GM06990 (cell line): ENCODE results near the gene PPP2R2C.

Source experiments
- DNase-seq: peaks from one replicate; pipeline ENCODE4 v3.0.0-alpha.2; 2011; ENCODE audit not compliant: insufficient read length; ENCODE audit errors: extremely low read depth
- H3K27me3 ChIP-seq: replicated peaks from 2 replicates; pipeline ENCODE4 v1.6.0; 2011; ENCODE audit warnings: low read length; ENCODE audit not compliant: control insufficient read depth, insufficient read depth
- H3K36me3 ChIP-seq: 2 replicates; pipeline ENCODE4 v1.5.1; 2011; ENCODE audit warnings: low read length; ENCODE audit not compliant: control insufficient read depth, insufficient read depth
- H3K4me3 ChIP-seq: replicated peaks from 2 replicates; pipeline ENCODE4 v1.5.1; 2011; ENCODE audit warnings: low read depth, mild to moderate bottlenecking, control low read depth, low read length
- TF ChIP-seq, protein P1 (sequence below): IDR thresholded peaks from 2 replicates; pipeline ENCODE4 v1.5.1; 2011; ENCODE audit warnings: low read length, control low read depth, mild to moderate bottlenecking, inconsistent platforms; ENCODE audit not compliant: insufficient read depth, poor library complexity, severe bottlenecking

The PPP2R2C gene

DNA sequence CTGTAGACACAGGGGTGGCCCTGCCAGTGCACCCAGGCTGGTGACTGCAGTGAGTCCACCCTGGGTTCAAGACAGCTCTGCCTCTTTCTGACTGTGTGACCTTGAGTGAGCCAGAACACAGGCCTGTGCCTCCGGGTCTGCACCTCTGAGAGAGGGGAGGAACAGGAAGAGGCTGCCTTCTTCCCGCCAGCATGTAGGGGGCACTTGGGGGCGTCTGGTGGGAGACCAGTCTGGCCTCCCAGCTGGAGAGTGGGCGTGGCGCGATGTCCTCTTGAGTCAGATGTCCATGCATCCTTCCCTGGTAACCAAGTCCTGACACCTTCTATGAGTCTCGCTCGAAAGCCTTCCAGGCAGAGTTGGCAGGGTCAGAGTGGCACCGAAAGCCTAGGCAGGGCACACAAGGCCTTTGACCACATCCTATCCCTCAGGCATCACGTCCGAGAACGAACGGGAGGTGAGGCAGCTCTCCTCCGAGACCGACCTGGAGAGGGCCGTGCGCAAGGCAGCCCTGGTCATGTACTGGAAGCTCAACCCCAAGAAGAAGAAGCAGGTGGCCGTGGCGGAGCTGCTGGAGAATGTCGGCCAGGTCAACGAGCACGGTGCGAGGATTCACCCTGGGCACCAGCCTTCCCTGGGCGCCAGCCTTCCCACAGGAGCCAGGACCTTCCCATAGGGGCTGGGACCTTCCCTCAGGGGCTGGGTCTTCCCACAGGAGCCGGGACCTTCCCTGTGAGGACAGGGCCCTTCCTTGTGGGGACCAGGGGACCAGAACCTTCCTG, 181.5 kb downstream of the PPP2R2C start:
- TF ChIP-seq, protein P1, sequence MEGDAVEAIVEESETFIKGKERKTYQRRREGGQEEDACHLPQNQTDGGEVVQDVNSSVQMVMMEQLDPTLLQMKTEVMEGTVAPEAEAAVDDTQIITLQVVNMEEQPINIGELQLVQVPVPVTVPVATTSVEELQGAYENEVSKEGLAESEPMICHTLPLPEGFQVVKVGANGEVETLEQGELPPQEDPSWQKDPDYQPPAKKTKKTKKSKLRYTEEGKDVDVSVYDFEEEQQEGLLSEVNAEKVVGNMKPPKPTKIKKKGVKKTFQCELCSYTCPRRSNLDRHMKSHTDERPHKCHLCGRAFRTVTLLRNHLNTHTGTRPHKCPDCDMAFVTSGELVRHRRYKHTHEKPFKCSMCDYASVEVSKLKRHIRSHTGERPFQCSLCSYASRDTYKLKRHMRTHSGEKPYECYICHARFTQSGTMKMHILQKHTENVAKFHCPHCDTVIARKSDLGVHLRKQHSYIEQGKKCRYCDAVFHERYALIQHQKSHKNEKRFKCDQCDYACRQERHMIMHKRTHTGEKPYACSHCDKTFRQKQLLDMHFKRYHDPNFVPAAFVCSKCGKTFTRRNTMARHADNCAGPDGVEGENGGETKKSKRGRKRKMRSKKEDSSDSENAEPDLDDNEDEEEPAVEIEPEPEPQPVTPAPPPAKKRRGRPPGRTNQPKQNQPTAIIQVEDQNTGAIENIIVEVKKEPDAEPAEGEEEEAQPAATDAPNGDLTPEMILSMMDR, result no peak
- no peaks in the 10 kb centered on the region for H3K27me3 ChIP-seq
- peaks cover 2% of the 10 kb centered on the region; the same call in 1 of the 2 replicates for H3K36me3 ChIP-seq
- no peak for DNase-seq
- no peak overlapping the region for H3K4me3 ChIP-seq

DNA sequence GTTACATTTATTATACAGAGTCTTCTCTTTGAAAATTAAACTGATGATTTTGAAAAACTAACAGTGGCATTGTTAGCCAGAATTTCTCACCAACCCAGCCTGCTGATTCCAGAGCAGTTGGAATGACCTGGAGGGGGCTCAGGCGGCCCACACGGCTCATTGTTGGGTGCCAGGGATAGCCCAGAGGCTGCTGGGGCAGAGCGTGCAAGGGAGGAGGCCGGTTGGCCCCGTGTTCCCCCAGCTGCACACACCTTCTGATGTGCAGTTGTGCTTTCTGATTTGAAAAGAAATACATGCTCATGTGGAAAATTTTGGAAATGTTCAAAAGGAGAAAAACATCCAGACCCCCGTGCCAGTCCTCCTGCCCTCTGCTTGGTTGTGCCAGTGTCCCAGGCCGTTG, 182.2 kb downstream of the PPP2R2C start:
- Histone ChIP-seq H3K4me3 (no peak overlapping the region), H3K27me3 (no peaks in the 10 kb centered on the region), H3K36me3 (peaks cover 2% of the 10 kb centered on the region; the same call in 1 of the 2 replicates)
- TF ChIP-seq, protein P1, result no peak
- DNase-seq, result no peak

DNA sequence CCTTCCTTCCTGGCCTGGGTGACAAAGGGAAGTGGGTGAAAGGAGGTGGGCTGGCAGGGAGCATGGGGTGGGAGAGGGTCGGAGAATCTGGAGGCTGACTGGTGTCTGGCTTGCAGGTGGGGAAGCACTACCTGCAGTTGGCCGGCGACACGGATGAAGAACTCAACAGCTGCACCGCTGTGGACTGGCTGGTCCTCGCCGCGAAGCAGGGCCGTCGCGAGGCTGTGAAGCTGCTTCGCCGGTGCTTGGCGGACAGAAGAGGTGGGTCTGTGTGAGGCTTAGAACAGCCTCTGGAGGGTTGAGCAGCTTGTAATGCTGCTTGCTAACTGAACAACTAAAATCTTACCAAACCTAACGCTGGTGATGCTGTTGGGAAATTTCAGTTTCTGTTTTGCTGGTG, 183.5 kb downstream of the PPP2R2C start:
- no peak for DNase-seq
- H3K36me3 ChIP-seq, result no peaks in the 10 kb centered on the region; the same call in 1 of the 2 replicates
- H3K4me3 ChIP-seq, result no peak overlapping the region
- no peaks in the 10 kb centered on the region for H3K27me3 ChIP-seq
- TF ChIP-seq, protein P1, result no peak

DNA sequence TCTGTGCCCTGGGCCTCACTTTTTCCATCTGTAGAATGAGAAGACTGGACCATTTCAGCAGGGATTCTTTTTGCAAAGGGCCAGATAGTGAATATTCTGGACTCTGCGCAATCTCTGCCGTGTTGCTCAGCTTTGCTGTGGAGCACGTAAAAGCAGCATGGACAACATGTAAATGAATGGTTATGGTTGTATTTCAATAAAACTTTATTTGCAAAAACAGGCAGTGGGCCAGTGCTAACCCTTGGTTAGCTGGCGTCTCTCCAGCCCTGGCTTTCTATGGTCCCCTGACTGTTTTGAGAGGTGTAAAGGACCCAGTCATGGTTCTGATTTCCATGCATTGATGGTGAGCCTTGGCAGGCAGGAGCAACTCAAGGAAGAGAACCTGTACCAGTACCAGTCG, 184.1 kb downstream of the PPP2R2C start:
- Histone ChIP-seq H3K36me3 (no peaks in the 10 kb centered on the region; the same call in 1 of the 2 replicates), H3K27me3 (no peaks in the 10 kb centered on the region), H3K4me3 (no peak overlapping the region)
- DNase-seq, result no peak
- TF ChIP-seq, protein P1, result no peak

DNA sequence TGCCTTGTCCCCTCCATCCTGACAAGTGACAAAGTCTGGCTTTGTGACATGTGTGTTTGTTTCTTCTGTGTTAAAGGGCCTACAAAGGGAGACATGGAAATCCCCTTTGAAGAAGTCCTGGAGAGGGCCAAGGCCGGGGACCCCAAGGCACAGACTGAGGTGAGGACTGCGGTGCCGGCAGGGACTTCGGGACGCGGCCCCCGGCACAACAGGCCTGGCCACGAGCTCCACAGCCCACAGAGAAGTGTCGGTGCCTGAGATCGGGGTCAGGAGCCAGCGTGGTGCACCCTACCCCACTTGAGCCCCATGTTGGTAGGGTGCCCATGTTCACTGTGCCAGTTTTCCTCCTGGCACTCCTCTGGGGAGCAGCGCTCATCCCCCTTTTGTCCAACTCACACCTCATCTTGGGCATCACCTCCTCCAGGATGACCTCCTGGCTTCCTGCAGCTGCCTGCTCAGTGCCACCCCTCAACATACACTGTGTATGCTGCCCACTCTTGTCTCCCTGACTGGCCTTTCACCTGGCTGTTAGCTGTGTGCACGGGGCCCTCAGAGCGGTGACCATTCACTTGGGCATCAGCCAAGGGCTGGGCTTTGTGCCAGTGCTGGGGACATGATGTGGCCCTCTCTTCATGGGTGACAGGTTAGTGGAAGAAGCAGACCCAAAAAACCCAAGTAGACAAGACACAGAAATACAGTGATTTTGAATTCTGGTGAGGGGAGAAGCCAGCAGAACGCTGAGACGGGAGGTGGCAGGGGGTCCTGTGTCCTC, 185.2 kb downstream of the PPP2R2C start:
- Histone ChIP-seq H3K36me3 (no peaks in the 10 kb centered on the region; the same call in 1 of the 2 replicates), H3K4me3 (no peak overlapping the region), H3K27me3 (no peaks in the 10 kb centered on the region)
- TF ChIP-seq, protein P1, result no peak
- DNase-seq, result no peak
